ENCODE data around the gene CLDN12.

GRCh38 chr7:90432752-90433151, 29.5 kb downstream of the CLDN12 start:
- TF ChIP-seq POLR2A (IDR thresholded peaks at IDR 0.05; ENCODE audit: low read length) = no peak
- TF ChIP-seq GATA1 (IDR thresholded peaks at IDR 0.05; ENCODE audit: low read depth, low read length) = no peak

Data from erythroblast (primary cell).